ENCODE measurements around the gene ACTG2. TPM values are rescaled to one million over a fixed set of nuclear protein-coding genes. Genes with fewer than 3 reads are reported as not detected.
"Not testable (repeated sequence)": the region's sequence is repeated elsewhere in the genome, so short reads cannot be mapped to it uniquely, and the experiment has no call there.

ACTG2 gene
- total RNA-seq, 3 donors from 2014 or later (not counting 1 experiment from before 2014, with no cell fraction given): not detected

GRCh38 chr2:73870084-73870483 lies 22.7 kb upstream of the ACTG2 start:
- no peak for ATAC-seq
- Mint-ChIP-seq H3K4me3 (no peak overlapping the region), H3K9me3 (no peaks in the 10 kb centered on the region), H3K36me3 (peaks cover 14% of the 10 kb centered on the region), H3K4me1 (no peaks in the 10 kb centered on the region), H3K27ac (no peak overlapping the region), H3K27me3 (ENCODE audit: low read depth in 2 of 2) (no peaks in the 10 kb centered on the region)
- H3K4me3 ChIP-seq (ENCODE audit: low read length): no peak overlapping the region
- H3K4me1 ChIP-seq (ENCODE audit: control insufficient read depth, insufficient read depth, low read length): no peaks in the 10 kb centered on the region
- peaks cover 17% of the 10 kb centered on the region for H3K36me3 ChIP-seq (ENCODE audit: control insufficient read depth, insufficient read depth, low read length)
- no peak for DNase-seq
- intact Hi-C loops (cut with micrococcal nuclease): no loop called here
- TF ChIP-seq CTCF (IDR thresholded peaks at IDR 0.05): no peak
- 98% methylated on average over 4 of the region's 4 CpGs for WGBS (ENCODE audit: insufficient coverage)
- H3K27ac ChIP-seq (ENCODE audit: low read length): no peak overlapping the region
- no peaks in the 10 kb centered on the region for H3K27me3 ChIP-seq (ENCODE audit: control insufficient read depth, insufficient read depth, low read length)
- no peaks in the 10 kb centered on the region for H3K9me3 ChIP-seq (ENCODE audit: control insufficient read depth, insufficient read depth, low read length)

GRCh38 chr2:73877071-73877802 lies 15.6 kb upstream of the ACTG2 start:
- H3K4me3 Mint-ChIP-seq: no peak overlapping the region

GRCh38 chr2:73877984-73878383 lies 14.8 kb upstream of the ACTG2 start:
- 97% methylated on average over 3 of the region's 5 CpGs for WGBS (ENCODE audit: insufficient coverage)
- H3K27me3 Mint-ChIP-seq (ENCODE audit: low read depth in 2 of 2); intact Hi-C loops (cut with micrococcal nuclease); H3K27me3 ChIP-seq (ENCODE audit: control insufficient read depth, insufficient read depth, low read length); H3K9me3 Mint-ChIP-seq; ATAC-seq; H3K36me3 ChIP-seq (ENCODE audit: control insufficient read depth, insufficient read depth, low read length); H3K27ac ChIP-seq (ENCODE audit: low read length); H3K4me3 ChIP-seq (ENCODE audit: low read length); H3K4me3 Mint-ChIP-seq; H3K4me1 ChIP-seq (ENCODE audit: control insufficient read depth, insufficient read depth, low read length); H3K36me3 Mint-ChIP-seq; H3K9me3 ChIP-seq (ENCODE audit: control insufficient read depth, insufficient read depth, low read length); H3K27ac Mint-ChIP-seq; DNase-seq; H3K4me1 Mint-ChIP-seq: not testable (repeated sequence)

More at GRCh38 chr2:73877071-73877802, 15.6 kb upstream of the ACTG2 start:
- H3K4me3 ChIP-seq (ENCODE audit: low read length): no peak overlapping the region
- intact Hi-C loops (cut with micrococcal nuclease): no loop called here
- DNase-seq (no peak), ATAC-seq (peak; percentile 64 to 83 (median 78))
- peaks cover 5 to 6% of the 10 kb centered on the region in 2 donors for H3K4me1 Mint-ChIP-seq
- no peaks in the 10 kb centered on the region for H3K9me3 Mint-ChIP-seq
- no peaks in the 10 kb centered on the region for H3K4me1 ChIP-seq (ENCODE audit: control insufficient read depth, insufficient read depth, low read length)
- H3K36me3 Mint-ChIP-seq: no peaks in the 10 kb centered on the region
- WGBS (ENCODE audit: insufficient coverage): 69% methylated on average over 9 of the region's 9 CpGs
- TF ChIP-seq CTCF (IDR thresholded peaks at IDR 0.05): no peak
- no peaks in the 10 kb centered on the region for H3K27me3 Mint-ChIP-seq (ENCODE audit: low read depth in 2 of 2)
- H3K27me3 ChIP-seq (ENCODE audit: control insufficient read depth, insufficient read depth, low read length): no peaks in the 10 kb centered on the region
- H3K27ac Mint-ChIP-seq: no peak overlapping the region
- H3K27ac ChIP-seq (ENCODE audit: low read length): no peak overlapping the region
- H3K9me3 ChIP-seq (ENCODE audit: control insufficient read depth, insufficient read depth, low read length): no peaks in the 10 kb centered on the region
- H3K36me3 ChIP-seq (ENCODE audit: control insufficient read depth, insufficient read depth, low read length): no peaks in the 10 kb centered on the region

- intact Hi-C loops (cut with micrococcal nuclease): no loop called here
- H3K9me3 ChIP-seq (ENCODE audit: control insufficient read depth, insufficient read depth, low read length): no peaks in the 10 kb centered on the region
- no peak for TF ChIP-seq CTCF (IDR thresholded peaks at IDR 0.05)
- Mint-ChIP-seq H3K4me1 (peaks cover 13 to 14% of the 10 kb centered on the region in 2 donors), H3K27ac (no peak overlapping the region), H3K36me3 (no peaks in the 10 kb centered on the region), H3K4me3 (no peak overlapping the region), H3K9me3 (no peaks in the 10 kb centered on the region), H3K27me3 (ENCODE audit: low read depth in 2 of 2) (peaks cover 0 to 3% of the 10 kb centered on the region in 2 donors)
- DNase-seq: no peak
- ATAC-seq: no peak
- H3K4me3 ChIP-seq (ENCODE audit: low read length): no peak overlapping the region
- H3K27me3 ChIP-seq (ENCODE audit: control insufficient read depth, insufficient read depth, low read length): no peaks in the 10 kb centered on the region
- no peaks in the 10 kb centered on the region for H3K4me1 ChIP-seq (ENCODE audit: control insufficient read depth, insufficient read depth, low read length)
- H3K36me3 ChIP-seq (ENCODE audit: control insufficient read depth, insufficient read depth, low read length): no peaks in the 10 kb centered on the region
- 91% methylated on average over 1 of the region's 2 CpGs for WGBS (ENCODE audit: insufficient coverage)
- no peak overlapping the region for H3K27ac ChIP-seq (ENCODE audit: low read length)
These were observed 7.4 kb upstream of the ACTG2 start for GRCh38 chr2:73885406-73885805.
